H1 (cell line): ENCODE results near the gene GRPR. TPM values are rescaled to one million over a fixed set of nuclear protein-coding genes. Genes with fewer than 3 reads are reported as not detected.

Experiments
- CTCF ChIA-PET: fragments of 300-600 bp; sonication (Branson Sonifier 250); formaldehyde crosslinking; loops from one replicate; lab custom pipeline; 2021; ENCODE audit not compliant: partially characterized antibody; lab: Charles Lee
- POLR2A ChIA-PET: fragments of 300-600 bp; sonication (Branson Sonifier 250); formaldehyde crosslinking; loops from one replicate; lab custom pipeline; 2021; ENCODE audit warnings: inconsistent platforms; ENCODE audit not compliant: partially characterized antibody; lab: Charles Lee
- DNase-seq, 2 experiments: peaks; one replicate each; pipeline versions ENCODE4 v3.0.0 to v3.0.0-alpha.2; 2010 to 2022; ENCODE audit warnings: low spot score in 2 of 2, low read depth in 1 of 2, mixed read lengths in 1 of 2
- FAIRE-seq: peaks from 2 replicates; lab custom pipeline; 2011; peaks lifted over from hg19 to GRCh38; lab: Jason Lieb, UNC
- H2AFZ ChIP-seq: 2 replicates; pipeline ENCODE4 v1.8.1; 2012; ENCODE audit warnings: low read length, inconsistent platforms
- H2AK5ac ChIP-seq: 2 replicates; pipeline ENCODE4 v1.6.1; 2013; ENCODE audit warnings: low read depth, low read length
- H2BK120ac ChIP-seq: replicated peaks from 2 replicates; pipeline ENCODE3; 2013; ENCODE audit warnings: low read depth, low read length, inconsistent platforms
- H2BK12ac ChIP-seq: 2 replicates; pipeline ENCODE4 v1.6.1; 2013; ENCODE audit warnings: low read depth, low read length
- H2BK15ac ChIP-seq: 2 replicates; pipeline ENCODE4 v1.6.1; 2013; ENCODE audit warnings: low read length
- H2BK20ac ChIP-seq: 2 replicates; pipeline ENCODE4 v1.6.1; 2013; ENCODE audit warnings: low read length
- H2BK5ac ChIP-seq: 2 replicates; pipeline ENCODE4 v1.6.1; 2013; ENCODE audit warnings: low read depth, low read length
- H3K14ac ChIP-seq: 2 replicates; pipeline ENCODE4 v1.6.1; 2013; ENCODE audit warnings: inconsistent platforms; ENCODE audit not compliant: insufficient read length
- H3K18ac ChIP-seq: 2 replicates; pipeline ENCODE4 v1.6.1; 2013; ENCODE audit warnings: low read length; ENCODE audit errors: extremely low read depth
- H3K23ac ChIP-seq: 2 replicates; pipeline ENCODE4 v1.6.1; 2013; ENCODE audit warnings: inconsistent platforms; ENCODE audit not compliant: insufficient read length
- H3K23me2 ChIP-seq: 2 replicates; pipeline ENCODE4 v1.6.1; 2013; ENCODE audit warnings: low read depth, low read length
- H3K27ac ChIP-seq: 2 replicates; pipeline ENCODE4 v1.6.1; 2011; ENCODE audit warnings: low read depth, low read length, inconsistent platforms
- H3K27me3 ChIP-seq, 4 experiments: replicated peaks in 1 of 4; 1 replicate in 1 of 4; 2 replicates in 3 of 4; pipeline versions ENCODE4 v1.6.1 to v1.8.1; 2011 to 2013; ENCODE audit warnings: low read length in 3 of 4, mild to moderate bottlenecking in 3 of 4, inconsistent platforms in 2 of 4, mixed read lengths in 2 of 4, moderate library complexity in 1 of 4; ENCODE audit not compliant: control insufficient read depth in 3 of 4, insufficient read depth in 3 of 4; ENCODE audit errors: extremely low read depth in 1 of 4
- H3K36me3 ChIP-seq, 4 experiments: 2 replicates each; pipeline versions ENCODE4 v1.6.1 to v1.8.1; 2011 to 2013; ENCODE audit warnings: mild to moderate bottlenecking in 4 of 4, low read length in 3 of 4, moderate library complexity in 2 of 4, control low read depth in 1 of 4, inconsistent platforms in 1 of 4; ENCODE audit not compliant: insufficient read depth in 4 of 4, control insufficient read depth in 2 of 4
- H3K4ac ChIP-seq: replicated peaks from 2 replicates; pipeline ENCODE3; 2013; ENCODE audit warnings: low read length, low read depth, mixed read lengths, inconsistent platforms; ENCODE audit not compliant: insufficient read length
- H3K4me1 ChIP-seq, 4 experiments: replicated peaks in 1 of 4; 1 replicate in 1 of 4; 2 replicates in 3 of 4; pipeline versions ENCODE4 v1.6.1 to v1.8.1; 2011 to 2013; ENCODE audit warnings: low read length in 3 of 4, inconsistent platforms in 2 of 4, mixed read lengths in 1 of 4; ENCODE audit not compliant: insufficient read depth in 4 of 4, control insufficient read depth in 3 of 4
- H3K4me2 ChIP-seq, 2 experiments: 2 replicates each; pipeline versions ENCODE4 v1.6.1 to v1.8.1; 2011 to 2013; ENCODE audit warnings: low read depth in 2 of 2, low read length in 2 of 2, control low read depth in 1 of 2, inconsistent platforms in 1 of 2, mild to moderate bottlenecking in 1 of 2; ENCODE audit not compliant: insufficient read depth in 1 of 2
- H3K4me3 ChIP-seq, 4 experiments: fragments of 200-600, 300-600 bp in 1 of 4; sonication (generic), shearing (Covaris generic), sonication (Bioruptor Twin) in 1 of 4; 2 replicates each; pipeline versions ENCODE4 v1.5.1 to v1.8.1; 2011 to 2016; ENCODE audit warnings: low read length in 4 of 4, low read depth in 3 of 4, control low read depth in 2 of 4, inconsistent platforms in 2 of 4, mild to moderate bottlenecking in 2 of 4, mixed read lengths in 1 of 4, moderate library complexity in 1 of 4; ENCODE audit not compliant: insufficient read depth in 2 of 4; ENCODE audit errors: extremely low read depth in 1 of 4
- H3K56ac ChIP-seq: replicated peaks from 2 replicates; pipeline ENCODE3; 2013; ENCODE audit warnings: low read depth, mild to moderate bottlenecking, mixed read lengths, low read length, inconsistent platforms; ENCODE audit not compliant: insufficient read length
- H3K79me1 ChIP-seq: 2 replicates; pipeline ENCODE4 v1.6.1; 2013; ENCODE audit warnings: low read depth, low read length, control low read depth
- H3K79me2 ChIP-seq, 2 experiments: 2 replicates each; pipeline versions ENCODE4 v1.6.1 to v1.8.1; 2012 to 2013; ENCODE audit warnings: low read length in 2 of 2, mild to moderate bottlenecking in 2 of 2, inconsistent platforms in 1 of 2; ENCODE audit not compliant: insufficient read depth in 2 of 2, control insufficient read depth in 1 of 2
- H3K9ac ChIP-seq, 4 experiments: replicated peaks in 1 of 4; 1 replicate in 1 of 4; 2 replicates in 3 of 4; pipeline versions ENCODE4 v1.6.1 to v1.8.1; 2011 to 2013; ENCODE audit warnings: low read depth in 3 of 4, low read length in 3 of 4, control low read depth in 2 of 4, mild to moderate bottlenecking in 2 of 4, moderate library complexity in 2 of 4, inconsistent platforms in 1 of 4; ENCODE audit errors: extremely low read depth in 1 of 4
- H3K9me3 ChIP-seq, 2 experiments: 2 replicates each; pipeline versions ENCODE4 v1.6.1 to v1.8.1; 2012 to 2013; ENCODE audit warnings: mild to moderate bottlenecking in 2 of 2, moderate library complexity in 2 of 2, control low read depth in 1 of 2, inconsistent platforms in 1 of 2, low read depth in 1 of 2, low read length in 1 of 2, mixed read lengths in 1 of 2; ENCODE audit not compliant: insufficient read depth in 2 of 2
- H4K20me1 ChIP-seq, 2 experiments: replicated peaks in 1 of 2; 2 replicates each; pipeline versions ENCODE3 to v1.8.1; 2011 to 2013; ENCODE audit warnings: inconsistent platforms in 2 of 2, low read length in 2 of 2, mild to moderate bottlenecking in 1 of 2; ENCODE audit not compliant: insufficient read depth in 2 of 2, control insufficient read depth in 1 of 2
- H4K5ac ChIP-seq: 2 replicates; pipeline ENCODE4 v1.6.1; 2013; ENCODE audit warnings: low read length, low read depth, mixed read lengths, inconsistent platforms; ENCODE audit not compliant: insufficient read length
- H4K8ac ChIP-seq: 2 replicates; pipeline ENCODE4 v1.8.0; 2013; ENCODE audit warnings: mild to moderate bottlenecking, moderate library complexity, low read length, inconsistent platforms; ENCODE audit not compliant: insufficient read depth; ENCODE audit errors: extremely low read depth
- H4K91ac ChIP-seq: replicated peaks from 2 replicates; pipeline ENCODE3; 2013; ENCODE audit warnings: low read length, mixed read lengths, inconsistent platforms; ENCODE audit not compliant: insufficient read length
- BCL11A ChIP-seq, 2 experiments: IDR thresholded peaks; one replicate each; pipeline ENCODE4 v1.6.1; 2011; ENCODE audit warnings: low read depth in 2 of 2, low read length in 2 of 2, mild to moderate bottlenecking in 2 of 2
- CHD1 ChIP-seq: IDR thresholded peaks from 2 replicates; pipeline ENCODE4 v1.6.1; 2012; ENCODE audit warnings: low read depth, low read length, improper control_type of control experiment
- E2F6 ChIP-seq: IDR thresholded peaks from 2 replicates; pipeline ENCODE4 v1.6.1; 2012; ENCODE audit warnings: inconsistent platforms
- EZH2 ChIP-seq: fragments of 200-600 bp; sonication (generic); IDR thresholded peaks from 2 replicates; pipeline ENCODE4 v1.7.1; 2012; ENCODE audit warnings: low read depth, mild to moderate bottlenecking, moderate library complexity, low read length, inconsistent platforms; ENCODE audit not compliant: severe bottlenecking
- RFX5 ChIP-seq: IDR thresholded peaks from 2 replicates; pipeline ENCODE4 v1.6.1; 2011; ENCODE audit warnings: low read depth, low read length, improper control_type of control experiment, borderline replicate concordance
- SIX5 ChIP-seq: IDR thresholded peaks from 2 replicates; pipeline ENCODE4 v1.6.1; 2011; ENCODE audit warnings: mild to moderate bottlenecking, low read depth, low read length
- SP1 ChIP-seq: IDR thresholded peaks from 2 replicates; pipeline ENCODE4 v1.6.1; 2011; ENCODE audit warnings: low read depth, low read length
- SRF ChIP-seq: IDR thresholded peaks from 2 replicates; pipeline ENCODE4 v1.6.1; 2011; ENCODE audit warnings: mild to moderate bottlenecking, low read depth, low read length, moderate library complexity
- TAF7 ChIP-seq: optimal IDR thresholded peaks from 2 replicates; pipeline ENCODE3; 2011; ENCODE audit warnings: low read depth, mild to moderate bottlenecking, inconsistent platforms, low read length, moderate library complexity, borderline replicate concordance
- WGBS, 2 experiments: shearing (Covaris generic) in 1 of 2; methylation state at CpG; one replicate each; pipeline versions ENCODE4 v1.1.6 to v1.1.7; 2013 to 2015; ENCODE audit warnings: low lambda C conversion rate in 2 of 2, mixed read lengths in 2 of 2, inconsistent platforms in 1 of 2, low coverage in 1 of 2, missing lambda C conversion rate in 1 of 2; ENCODE audit not compliant: insufficient replicate concordance in 2 of 2, insufficient coverage in 1 of 2, insufficient read length in 1 of 2; ENCODE audit errors: extremely low coverage in 1 of 2, missing lambda C conversion rate in 1 of 2; 5-methylcytosine and 5-hydroxymethylcytosine counted together
- polyA plus RNA-seq, 7 experiments: library from polyadenylated mRNA; depleted of rRNA in 3 of 7; stranded (reverse) in 5 of 7; unstranded in 2 of 7; fragments of >200 nt in 5 of 7; fragments of 200-250 nt in 2 of 7; gene quantifications; 1 replicate in 5 of 7; 2 replicates in 1 of 7; 4 replicates in 1 of 7; pipeline versions ENCODE4 v1.2.1 to v1.2.3, GENCODE V29; 2011 to 2013; ENCODE audit warnings: missing spikeins in 2 of 7, mixed read lengths in 2 of 7
- total RNA-seq: library from RNA; stranded (reverse); fragmentation: NEBNext Ultra II Directional; extraction: Animal tissue kit (Norgen Biotek cat#: 25700); gene quantifications from 2 replicates; pipeline ENCODE4 v1.2.1, GENCODE V29; 2021

GRPR gene
- total and polyA plus RNA-seq, 2 of the 8 experiments (the other 6 are each of a cell fraction or from before 2014, with no cell fraction given): 18.6 to 78.4 TPM

GRCh38 chrX:16119353-16120220 is 3.8 kb upstream of the GRPR start:
- POLR2A ChIA-PET: no interaction called here
- 83% methylated on average over 5 of the region's 5 CpGs; no CpG with 5 or more reads in 1 of the 2 experiments for WGBS, 2 experiments

More at GRCh38 chrX:16119353-16120220, 3.8 kb upstream of the GRPR start:
- Histone ChIP-seq H3K23ac (no peak overlapping the region), H4K5ac (no peak overlapping the region), H2BK20ac (no peak overlapping the region), H3K79me2 (peaks cover 5 to 13% of the 10 kb centered on the region in 2 experiments; a peak in 3 of 4 replicates), H2BK12ac (0 out of 2 replicates have a peak overlapping the region, but pooled peaks have one; percentile 33), H2AFZ (no peak overlapping the region), H3K27ac (no peak overlapping the region), H3K79me1 (no peaks in the 10 kb centered on the region), H3K4me2 (no peak overlapping the region), H3K9me3 (peaks cover 6% of the 10 kb centered on the region in 2 experiments; a peak in 2 of 4 replicates), H3K4ac (no peak overlapping the region), H3K9ac (no peak overlapping the region), H3K27me3 (no peaks in the 10 kb centered on the region), H3K18ac (no peak overlapping the region), H3K23me2 (0 out of 2 replicates have a peak, but pooled peaks cover 2% of the 10 kb centered on the region), H2BK15ac (no peak overlapping the region), H4K20me1 (no peaks in the 10 kb centered on the region), H3K4me3 (no peak overlapping the region), H3K4me1 (peaks cover 0 to 6% (median 0%) of the 10 kb centered on the region in 4 experiments; a peak in 3 of 7 replicates), H4K8ac (no peak overlapping the region), H2BK120ac (no peak overlapping the region), H3K36me3 (no peaks in the 10 kb centered on the region), H4K91ac (no peak overlapping the region), H2AK5ac (no peak overlapping the region), H2BK5ac (no peak overlapping the region), H3K14ac (no peak overlapping the region), H3K56ac (no peak overlapping the region)
- FAIRE-seq: no peak
- TF ChIP-seq TAF7: no peak
- TF ChIP-seq SP1: no peak
- TF ChIP-seq SIX5: no peak
- TF ChIP-seq RFX5: no peak
- TF ChIP-seq EZH2: no peak
- no peak for TF ChIP-seq E2F6
- TF ChIP-seq SRF: no peak
- TF ChIP-seq CHD1: no peak
- TF ChIP-seq BCL11A (IDR thresholded peaks at IDR 0.05; ENCODE audit: low read depth in 2 of 2, low read length in 2 of 2): no peak
- no peak for DNase-seq
- CTCF ChIA-PET: no interaction called here
